Suprapubic skin (tissue), 4 donors: ENCODE measurements around the gene SARS2. TPM values are rescaled to one million over a fixed set of nuclear protein-coding genes. Genes with fewer than 3 reads are reported as not detected.

ENCODE experiments used
- DNase-seq, 2 donors: peaks; one replicate each; pipeline ENCODE4 v3.0.0-alpha.2; 2019; ENCODE audit warnings: low spot score in 2 of 2
- H3K27ac ChIP-seq: fragments of 200-600 bp; sonication (generic); one replicate; pipeline ENCODE4 v1.5.1; 2019
- H3K27me3 ChIP-seq: fragments of 200-600 bp; sonication (generic); one replicate; pipeline ENCODE4 v1.5.1; 2019
- H3K36me3 ChIP-seq: fragments of 200-600 bp; sonication (generic); one replicate; pipeline ENCODE4 v1.5.1; 2019
- H3K4me1 ChIP-seq: fragments of 200-600 bp; sonication (generic); one replicate; pipeline ENCODE4 v1.5.1; 2019
- H3K4me3 ChIP-seq: fragments of 200-600 bp; sonication (generic); one replicate; pipeline ENCODE4 v1.5.1; 2019; ENCODE audit warnings: mild to moderate bottlenecking
- H3K9me3 ChIP-seq: fragments of 200-600 bp; sonication (generic); one replicate; pipeline ENCODE4 v1.5.1; 2019
- EP300 ChIP-seq: sonication (generic); formaldehyde crosslinking; IDR thresholded peaks from one replicate; pipeline ENCODE4 v1.6.1; 2017; ENCODE audit warnings: antibody characterized with exemption
- POLR2A ChIP-seq, 2 donors: fragments of 450-650 bp; IDR thresholded peaks; one replicate each; pipeline ENCODE4 v1.6.1; 2017; ENCODE audit warnings: antibody characterized with exemption in 2 of 2, mild to moderate bottlenecking in 2 of 2, moderate library complexity in 2 of 2
- POLR2AphosphoS5 ChIP-seq, 3 donors: sonication (generic); formaldehyde crosslinking; IDR thresholded peaks; one replicate each; pipeline ENCODE4 v1.6.1; 2017; ENCODE audit warnings: antibody characterized with exemption in 3 of 3
- WGBS: methylation state at CpG from one replicate; pipeline ENCODE4 v1.1.5; 2018; 5-methylcytosine and 5-hydroxymethylcytosine counted together
- total RNA-seq, 4 donors: library from RNA; depleted of rRNA; stranded (reverse); fragments of >200 nt; gene quantifications; one replicate each; pipeline ENCODE4 v1.1.0, GENCODE V29; 2016
- TF ChIP-seq, protein P1 (sequence below), 2 donors: fragments of 200-600 bp in 1 of 2; fragments of 450-650 bp in 1 of 2; sonication (generic) in 1 of 2; IDR thresholded peaks; one replicate each; pipeline ENCODE4 v1.5.1; 2016 to 2019; ENCODE audit warnings: antibody characterized with exemption in 2 of 2, mild to moderate bottlenecking in 1 of 2, moderate library complexity in 1 of 2

Gene SARS2
- total RNA-seq, 4 donors from 2014 or later, result 18.5 to 36.4 (median 29.2) TPM

DNA sequence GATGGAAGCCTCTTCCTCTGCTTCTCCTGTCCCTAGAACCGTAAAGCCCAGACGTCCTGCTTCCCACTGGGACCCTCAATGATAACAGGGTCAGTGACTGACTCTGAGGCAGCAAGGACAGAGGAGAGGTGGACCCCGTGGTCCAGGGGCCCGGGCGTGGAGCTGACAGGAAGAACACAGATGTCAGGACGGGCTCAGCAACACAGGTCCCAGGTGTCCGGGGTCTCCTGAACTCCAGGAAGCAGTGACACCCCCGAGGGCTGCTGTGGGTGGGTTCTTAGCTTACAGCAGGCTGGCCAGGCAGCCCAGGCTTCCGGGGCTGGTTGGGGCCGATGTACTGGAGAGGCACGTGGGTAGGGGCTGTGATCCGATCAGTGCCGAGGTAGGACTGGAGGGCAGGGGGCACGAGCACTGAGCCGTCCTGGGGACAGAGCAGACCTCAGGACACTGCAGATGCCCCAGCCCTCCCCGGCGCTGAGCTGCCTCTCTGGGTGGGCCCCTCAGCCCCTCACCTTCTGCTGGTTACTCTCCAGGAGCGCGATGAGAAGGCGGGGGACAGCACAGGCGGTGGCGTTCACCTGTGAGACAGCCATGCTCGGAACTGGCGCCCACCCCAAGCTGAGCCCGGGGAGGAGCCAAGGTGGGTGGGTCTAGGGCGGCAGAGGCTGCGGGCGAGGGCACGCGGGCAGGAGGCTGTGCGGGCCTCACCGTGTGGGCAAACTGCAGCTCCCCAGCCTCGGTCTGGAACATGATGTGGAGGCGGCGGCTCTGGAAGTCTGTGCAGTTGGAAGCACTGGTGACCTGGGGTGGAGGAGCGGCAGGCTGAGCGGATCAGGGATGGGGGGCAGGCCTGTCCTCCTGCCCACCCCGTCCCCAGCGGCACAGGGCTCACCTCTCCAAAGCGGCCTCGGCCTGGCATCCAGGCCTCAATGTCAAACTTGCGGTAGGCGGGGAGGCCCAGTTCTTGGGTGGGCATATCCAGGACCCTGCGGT, 14.9 kb downstream of the SARS2 start:
- peaks cover 10% of the 10 kb centered on the region for H3K36me3 ChIP-seq
- 92% methylated on average over 22 of the region's 44 CpGs for WGBS
- H3K27me3 ChIP-seq, result no peaks in the 10 kb centered on the region
- no peaks in the 10 kb centered on the region for H3K4me1 ChIP-seq
- H3K4me3 ChIP-seq, result no peak overlapping the region
- no peak for TF ChIP-seq POLR2A (IDR thresholded peaks at IDR 0.05)
- TF ChIP-seq, protein P1, sequence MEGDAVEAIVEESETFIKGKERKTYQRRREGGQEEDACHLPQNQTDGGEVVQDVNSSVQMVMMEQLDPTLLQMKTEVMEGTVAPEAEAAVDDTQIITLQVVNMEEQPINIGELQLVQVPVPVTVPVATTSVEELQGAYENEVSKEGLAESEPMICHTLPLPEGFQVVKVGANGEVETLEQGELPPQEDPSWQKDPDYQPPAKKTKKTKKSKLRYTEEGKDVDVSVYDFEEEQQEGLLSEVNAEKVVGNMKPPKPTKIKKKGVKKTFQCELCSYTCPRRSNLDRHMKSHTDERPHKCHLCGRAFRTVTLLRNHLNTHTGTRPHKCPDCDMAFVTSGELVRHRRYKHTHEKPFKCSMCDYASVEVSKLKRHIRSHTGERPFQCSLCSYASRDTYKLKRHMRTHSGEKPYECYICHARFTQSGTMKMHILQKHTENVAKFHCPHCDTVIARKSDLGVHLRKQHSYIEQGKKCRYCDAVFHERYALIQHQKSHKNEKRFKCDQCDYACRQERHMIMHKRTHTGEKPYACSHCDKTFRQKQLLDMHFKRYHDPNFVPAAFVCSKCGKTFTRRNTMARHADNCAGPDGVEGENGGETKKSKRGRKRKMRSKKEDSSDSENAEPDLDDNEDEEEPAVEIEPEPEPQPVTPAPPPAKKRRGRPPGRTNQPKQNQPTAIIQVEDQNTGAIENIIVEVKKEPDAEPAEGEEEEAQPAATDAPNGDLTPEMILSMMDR (IDR thresholded peaks at IDR 0.05), result no peak
- no peak for TF ChIP-seq POLR2AphosphoS5 (IDR thresholded peaks at IDR 0.05)
- no peak for TF ChIP-seq EP300
- H3K9me3 ChIP-seq, result no peaks in the 10 kb centered on the region
- DNase-seq, result no peak
- H3K27ac ChIP-seq, result no peak overlapping the region

DNA sequence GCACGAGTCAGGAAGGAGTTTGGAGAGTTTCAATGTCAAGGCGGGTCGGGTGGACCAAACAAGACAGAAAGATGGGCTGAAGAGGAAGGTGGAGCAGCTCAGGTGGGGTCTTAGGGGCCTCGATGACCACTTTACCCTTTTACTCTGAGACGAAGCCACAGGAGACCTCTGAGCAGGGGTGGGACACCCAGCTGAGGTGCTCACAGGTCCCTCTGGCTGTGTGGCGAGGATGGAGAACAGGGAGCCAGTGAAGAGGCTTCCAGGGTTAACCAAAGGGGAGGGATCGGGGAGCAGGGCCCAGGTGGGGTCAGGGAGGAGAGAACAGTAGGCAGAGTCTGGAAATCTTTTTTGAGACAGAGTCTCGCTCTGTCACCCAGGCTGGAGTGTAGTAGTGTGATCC, 16.6 kb downstream of the SARS2 start:
- H3K27me3 ChIP-seq, result no peaks in the 10 kb centered on the region
- no peak overlapping the region for H3K27ac ChIP-seq
- TF ChIP-seq POLR2AphosphoS5 (IDR thresholded peaks at IDR 0.05), result no peak
- no peak for TF ChIP-seq EP300
- no peak for TF ChIP-seq POLR2A (IDR thresholded peaks at IDR 0.05)
- TF ChIP-seq, protein P1 (IDR thresholded peaks at IDR 0.05), result no peak
- DNase-seq, result no peak
- no peaks in the 10 kb centered on the region for H3K4me1 ChIP-seq
- peaks cover 12% of the 10 kb centered on the region for H3K36me3 ChIP-seq
- no peaks in the 10 kb centered on the region for H3K9me3 ChIP-seq
- no peak overlapping the region for H3K4me3 ChIP-seq
- WGBS, result 92% methylated on average over 8 of the region's 8 CpGs

DNA sequence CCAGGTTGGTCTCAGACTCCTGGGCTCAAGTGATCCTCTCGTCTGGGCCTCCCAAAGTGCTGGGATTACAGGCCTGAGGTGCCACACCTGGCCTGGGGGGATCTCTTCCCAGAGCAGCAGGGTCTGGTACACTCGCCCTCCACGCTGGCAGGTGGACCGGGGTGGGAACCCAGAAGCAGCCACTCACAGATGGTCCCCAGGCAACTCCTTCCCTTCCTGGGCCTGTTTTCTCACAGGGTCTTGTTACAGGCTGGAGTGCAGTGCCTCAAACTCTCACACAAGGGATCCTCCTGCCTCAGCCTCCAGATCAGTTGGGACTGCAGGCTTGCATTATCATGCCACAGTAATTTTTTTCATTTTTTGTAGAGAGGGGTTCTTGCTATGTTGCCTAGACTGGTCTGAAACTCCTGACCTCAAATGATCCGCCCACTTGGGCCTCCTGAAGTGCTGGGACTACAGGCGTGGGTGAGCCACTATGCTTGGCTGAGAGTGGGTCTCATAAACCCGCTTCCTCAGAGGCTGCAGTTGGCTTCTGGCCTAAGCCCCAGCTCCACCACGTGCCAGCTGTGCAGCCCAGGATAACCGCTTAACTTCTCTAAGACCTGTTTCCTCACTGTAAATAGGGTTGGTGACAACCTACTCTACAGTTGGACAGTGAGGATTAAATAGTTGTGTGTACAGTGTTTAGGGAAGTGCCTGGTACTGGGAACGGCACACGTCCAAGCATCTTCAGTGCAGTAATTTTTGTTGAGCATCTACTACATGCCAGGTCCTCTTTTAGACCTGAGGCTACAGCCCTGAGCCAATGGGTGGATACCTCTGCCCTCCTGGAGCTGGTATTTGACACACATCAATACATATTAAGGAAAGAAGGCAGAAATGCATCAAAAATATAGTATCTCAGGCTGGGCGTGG, 17.7 kb downstream of the SARS2 start:
- Histone ChIP-seq H3K27ac (no peak overlapping the region), H3K4me3 (no peak overlapping the region), H3K27me3 (no peaks in the 10 kb centered on the region), H3K4me1 (no peaks in the 10 kb centered on the region), H3K9me3 (no peaks in the 10 kb centered on the region), H3K36me3 (peaks cover 21% of the 10 kb centered on the region)
- no peak for TF ChIP-seq POLR2AphosphoS5 (IDR thresholded peaks at IDR 0.05)
- TF ChIP-seq, protein P1 (IDR thresholded peaks at IDR 0.05), result no peak
- no peak for TF ChIP-seq POLR2A (IDR thresholded peaks at IDR 0.05)
- TF ChIP-seq EP300, result no peak
- 75% methylated on average over 11 of the region's 12 CpGs for WGBS
- DNase-seq, result no peak

DNA sequence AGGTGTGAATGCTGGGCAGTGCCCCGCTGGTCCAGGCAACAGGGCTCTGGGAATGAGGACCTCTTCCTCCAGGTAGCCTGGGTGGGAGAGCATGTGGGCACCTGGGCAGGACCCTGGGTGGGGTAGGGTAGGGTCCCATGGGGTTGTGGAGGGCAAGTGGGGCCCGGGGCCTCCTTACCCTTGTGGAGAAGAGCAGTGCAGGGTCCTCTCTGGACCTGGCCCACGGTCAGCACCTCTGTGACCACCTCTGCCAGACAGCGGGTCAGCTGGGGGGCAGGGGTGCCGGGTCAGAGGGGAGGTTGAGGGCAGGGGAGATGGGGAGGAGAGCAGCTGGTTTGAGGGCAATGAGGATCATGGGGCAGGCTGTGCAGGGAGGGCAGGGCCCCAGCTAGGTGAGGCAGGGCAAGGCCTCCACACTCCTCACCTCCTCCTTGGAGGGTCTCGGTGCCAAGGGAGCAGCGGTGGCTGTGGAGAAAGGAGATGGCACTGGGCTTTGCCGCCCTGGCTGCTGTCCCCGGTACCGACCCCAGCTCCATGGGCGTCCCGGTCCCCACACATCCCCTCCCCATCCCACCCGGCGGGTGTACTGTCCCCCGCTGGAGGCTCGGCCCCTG, 19.1 kb downstream of the SARS2 start:
- TF ChIP-seq POLR2A (IDR thresholded peaks at IDR 0.05), result no peak
- TF ChIP-seq, protein P1 (IDR thresholded peaks at IDR 0.05), result no peak
- no peak for TF ChIP-seq POLR2AphosphoS5 (IDR thresholded peaks at IDR 0.05)
- no peak for TF ChIP-seq EP300
- Histone ChIP-seq H3K27ac (no peak overlapping the region), H3K9me3 (no peaks in the 10 kb centered on the region), H3K27me3 (no peaks in the 10 kb centered on the region), H3K36me3 (peaks cover 34% of the 10 kb centered on the region), H3K4me1 (no peaks in the 10 kb centered on the region), H3K4me3 (no peak overlapping the region)
- WGBS, result 68% methylated on average over 8 of the region's 16 CpGs
- DNase-seq, result no peak
